ENCODE data around the gene CLEC6A. TPM values are rescaled to one million over a fixed set of nuclear protein-coding genes. Genes with fewer than 3 reads are reported as not detected.

Gene CLEC6A
- total and polyA plus RNA-seq, 2 of the 8 experiments (the other 6 are each of a cell fraction or from before 2014, with no cell fraction given), result not detected

DNA sequence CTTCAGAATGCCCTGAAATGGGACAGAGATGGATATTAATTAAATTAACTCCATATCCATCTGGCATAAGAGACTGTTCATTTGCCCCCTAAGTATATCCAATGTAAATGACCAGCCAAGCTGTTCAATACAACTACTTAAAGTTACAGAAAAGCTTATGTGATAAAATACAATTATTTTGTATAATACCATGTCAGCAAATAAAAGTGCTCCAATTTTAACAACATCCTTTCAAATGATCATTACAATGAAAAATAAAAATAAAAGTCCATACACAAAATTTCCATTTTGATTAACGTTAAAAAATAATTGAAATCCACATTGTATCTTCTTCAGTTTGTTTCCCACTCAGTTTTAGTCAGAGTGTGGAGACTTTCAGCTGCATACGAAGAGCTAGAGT lies 5.7 kb downstream of the CLEC6A start:
- Histone ChIP-seq H3K14ac (ENCODE audit: insufficient read length) (no peak overlapping the region), H3K27ac (ENCODE audit: low read depth, low read length) (no peak overlapping the region), H2AK5ac (ENCODE audit: low read depth, low read length) (no peak overlapping the region), H4K91ac (replicated peaks; ENCODE audit: insufficient read length, low read length) (peak overlapping the region; percentile 81), H2BK5ac (ENCODE audit: low read depth, low read length) (peak overlapping the region; percentile 54; the same call in 1 of the 2 replicates), H2BK120ac (replicated peaks; ENCODE audit: low read depth, low read length) (peak overlapping the region; percentile 97), H2BK12ac (ENCODE audit: low read depth, low read length) (no peak overlapping the region), H2BK15ac (ENCODE audit: low read length) (no peak overlapping the region), H3K9ac (replicated peaks in 1 of 4; ENCODE audit: extremely low read depth in 1 of 4, low read depth in 3 of 4, low read length in 3 of 4) (no peak overlapping the region), H3K36me3 (ENCODE audit: control insufficient read depth in 2 of 4, insufficient read depth in 4 of 4, low read length in 3 of 4) (no peaks in the 10 kb centered on the region), H3K79me2 (ENCODE audit: control insufficient read depth in 1 of 2, insufficient read depth in 2 of 2, low read length in 2 of 2) (no peaks in the 10 kb centered on the region), H3K18ac (ENCODE audit: extremely low read depth, low read length) (peak overlapping the region; percentile 81; the same call in 1 of the 2 replicates), H3K4me3 (ENCODE audit: extremely low read depth in 1 of 4, insufficient read depth in 2 of 4, low read depth in 3 of 4, low read length in 4 of 4) (no peak overlapping the region), H3K79me1 (ENCODE audit: low read depth, low read length) (no peaks in the 10 kb centered on the region), H3K23me2 (ENCODE audit: low read depth, low read length) (no peaks in the 10 kb centered on the region), H4K5ac (ENCODE audit: insufficient read length, low read depth, low read length) (peak overlapping the region; percentile 95), H3K9me3 (ENCODE audit: insufficient read depth in 2 of 2, low read depth in 1 of 2, low read length in 1 of 2) (no peaks in the 10 kb centered on the region), H4K20me1 (replicated peaks in 1 of 2; ENCODE audit: control insufficient read depth in 1 of 2, insufficient read depth in 2 of 2, low read length in 2 of 2) (no peaks in the 10 kb centered on the region), H3K23ac (ENCODE audit: insufficient read length) (no peak overlapping the region), H3K4me2 (ENCODE audit: insufficient read depth in 1 of 2, low read depth in 2 of 2, low read length in 2 of 2) (no peak overlapping the region), H2AFZ (ENCODE audit: low read length) (no peak overlapping the region), H3K4ac (replicated peaks; ENCODE audit: insufficient read length, low read depth, low read length) (peak overlapping the region; percentile 94), H4K8ac (ENCODE audit: extremely low read depth, insufficient read depth, low read length) (no peak overlapping the region), H3K56ac (replicated peaks; ENCODE audit: insufficient read length, low read depth, low read length) (no peak overlapping the region), H3K4me1 (replicated peaks in 1 of 4; ENCODE audit: control insufficient read depth in 3 of 4, insufficient read depth in 4 of 4, low read length in 3 of 4) (peaks cover 0 to 6% (median 1%) of the 10 kb centered on the region in 4 experiments; a peak in 1 of 7 replicates), H3K27me3 (replicated peaks in 1 of 4; ENCODE audit: control insufficient read depth in 3 of 4, extremely low read depth in 1 of 4, insufficient read depth in 3 of 4, low read length in 3 of 4) (no peaks in the 10 kb centered on the region), H2BK20ac (ENCODE audit: low read length) (peak overlapping the region; percentile 88; the same call in 1 of the 2 replicates)
- FAIRE-seq (no peak), DNase-seq (ENCODE audit: low read depth in 1 of 2, low spot score in 2 of 2) (no peak)
- ChIA-PET CTCF (ENCODE audit: partially characterized antibody) (interaction anchor here (1.0 to 2.3 kb wide), 3 partner anchors 11 to 83 kb away, joined by 3 to 9 read pairs (median 3); no protein-coding TSS in a partner anchor), POLR2A (ENCODE audit: partially characterized antibody) (interaction anchor here (0.7 to 1.2 kb wide), 2 partner anchors 8 to 21 kb away, joined by 4 read pairs; no protein-coding TSS in a partner anchor)
- WGBS, 2 experiments (ENCODE audit: extremely low coverage in 1 of 2, insufficient coverage in 1 of 2, insufficient read length in 1 of 2, insufficient replicate concordance in 2 of 2, low coverage in 1 of 2, low lambda C conversion rate in 2 of 2, missing lambda C conversion rate in 1 of 2), result 89% methylated on average over 2 of the region's 2 CpGs; no CpG with 5 or more reads in 1 of the 2 experiments
- no peak for TF ChIP-seq CTCF (IDR thresholded peaks at IDR 0.05; ENCODE audit: control extremely low read depth in 1 of 3, insufficient read depth in 1 of 3, low read depth in 1 of 3, low read length in 3 of 3)
- TF ChIP-seq MAFK (IDR thresholded peaks at IDR 0.05; ENCODE audit: low read depth, low read length), result peak; percentile 32; the same call in 1 of the 2 replicates
- no peak for TF ChIP-seq GABPA (IDR thresholded peaks at IDR 0.05; ENCODE audit: borderline replicate concordance, insufficient read depth, low read length)
- TF ChIP-seq SIX5 (IDR thresholded peaks at IDR 0.05; ENCODE audit: low read depth, low read length), result no peak
- no peak for TF ChIP-seq TAF7 (optimal IDR thresholded peaks at IDR 0.05; ENCODE audit: borderline replicate concordance, low read depth, low read length)
- no peak for TF ChIP-seq SAP30 (IDR thresholded peaks at IDR 0.05; ENCODE audit: insufficient read depth, insufficient replicate concordance, low read length)

All from H1 (cell line).